ENCODE measurements around the gene ANKRD33B. TPM values are rescaled to one million over a fixed set of nuclear protein-coding genes. Genes with fewer than 3 reads are reported as not detected.

The ANKRD33B gene
- total RNA-seq, 4 donors from 2014 or later = 4.4 to 17.2 (median 5.9) TPM

GRCh38 chr5:10623305-10623910 lies 59.5 kb downstream of the ANKRD33B start:
- no peak for TF ChIP-seq POLR2A (IDR thresholded peaks at IDR 0.05)
- no peak for TF ChIP-seq CTCF (IDR thresholded peaks at IDR 0.05)
- no peak for TF ChIP-seq POLR2AphosphoS5 (IDR thresholded peaks at IDR 0.05)
- no peak for TF ChIP-seq EP300 (IDR thresholded peaks at IDR 0.05)
- ATAC-seq = no peak
- Histone ChIP-seq H3K36me3 (no peaks in the 10 kb centered on the region), H3K4me3 (no peak overlapping the region), H3K27me3 (peaks cover 24% of the 10 kb centered on the region), H3K9me3 (no peaks in the 10 kb centered on the region), H3K27ac (no peak overlapping the region), H3K4me1 (peaks cover 0 to 21% (median 12%) of the 10 kb centered on the region in 3 donors)
- 86% methylated on average over 7 of the region's 10 CpGs; no CpG with 5 or more reads in 1 of the 2 donors for WGBS, 2 donors (ENCODE audit: low coverage in 1 of 2)

DNA sequence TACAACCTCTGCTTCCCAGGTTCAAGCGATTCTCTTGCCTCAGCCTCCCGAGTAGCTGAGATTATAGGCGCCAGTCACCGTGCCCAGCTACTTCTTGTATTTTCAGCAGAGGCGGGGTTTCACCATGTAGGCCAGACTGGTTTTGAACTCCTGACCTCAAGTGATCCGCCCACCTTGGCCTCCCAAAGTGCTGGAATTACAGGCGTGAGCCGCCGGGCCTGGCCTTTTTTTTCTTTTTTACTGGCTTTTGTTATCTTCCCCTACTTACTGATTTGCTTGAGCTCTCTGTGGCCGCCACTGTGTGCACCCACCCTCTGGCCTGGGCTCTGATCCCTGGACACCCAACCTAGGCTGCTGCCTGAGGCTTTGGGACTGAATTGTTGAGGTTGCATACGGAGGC lies 60.3 kb downstream of the ANKRD33B start:
- no peak for ATAC-seq
- H3K27me3 ChIP-seq = peaks cover 24% of the 10 kb centered on the region
- 89 to 93% methylated on average over 2 to 9 of the region's 11 CpGs for WGBS, 2 donors (ENCODE audit: low coverage in 1 of 2)
- TF ChIP-seq POLR2A (IDR thresholded peaks at IDR 0.05) (no peak), POLR2AphosphoS5 (IDR thresholded peaks at IDR 0.05) (no peak), CTCF (IDR thresholded peaks at IDR 0.05) (no peak), EP300 (IDR thresholded peaks at IDR 0.05) (no peak)
- H3K27ac ChIP-seq = no peak overlapping the region
- H3K4me3 ChIP-seq = no peak overlapping the region
- H3K9me3 ChIP-seq = no peaks in the 10 kb centered on the region
- no peaks in the 10 kb centered on the region for H3K36me3 ChIP-seq
- peaks cover 0 to 24% (median 12%) of the 10 kb centered on the region in 3 donors for H3K4me1 ChIP-seq

GRCh38 chr5:10624679-10625078 lies 60.8 kb downstream of the ANKRD33B start:
- no peak for ATAC-seq
- 54 to 78% methylated on average over 2 of the region's 6 CpGs for WGBS, 2 donors (ENCODE audit: low coverage in 1 of 2)
- no peak overlapping the region for H3K27ac ChIP-seq
- H3K9me3 ChIP-seq = no peaks in the 10 kb centered on the region
- H3K4me3 ChIP-seq = no peak overlapping the region
- peaks cover 0 to 24% (median 12%) of the 10 kb centered on the region in 3 donors for H3K4me1 ChIP-seq
- no peaks in the 10 kb centered on the region for H3K36me3 ChIP-seq
- peaks cover 26% of the 10 kb centered on the region for H3K27me3 ChIP-seq
- no peak for TF ChIP-seq EP300 (IDR thresholded peaks at IDR 0.05)
- no peak for TF ChIP-seq CTCF (IDR thresholded peaks at IDR 0.05)
- no peak for TF ChIP-seq POLR2AphosphoS5 (IDR thresholded peaks at IDR 0.05)
- no peak for TF ChIP-seq POLR2A (IDR thresholded peaks at IDR 0.05)

GRCh38 chr5:10625700-10626472 lies 62.0 kb downstream of the ANKRD33B start:
- peaks cover 39% of the 10 kb centered on the region for H3K27me3 ChIP-seq
- peak overlapping the region in 1 of 4 donors; percentile 3 for H3K27ac ChIP-seq
- ATAC-seq = no peak
- no peaks in the 10 kb centered on the region for H3K36me3 ChIP-seq
- H3K9me3 ChIP-seq = no peaks in the 10 kb centered on the region
- TF ChIP-seq CTCF (IDR thresholded peaks at IDR 0.05) (no peak), POLR2AphosphoS5 (IDR thresholded peaks at IDR 0.05) (no peak), EP300 (IDR thresholded peaks at IDR 0.05) (no peak), POLR2A (IDR thresholded peaks at IDR 0.05) (no peak)
- WGBS, 2 donors (ENCODE audit: low coverage in 1 of 2) = 86 to 93% methylated on average over 3 to 7 of the region's 15 CpGs
- H3K4me3 ChIP-seq = no peak overlapping the region
- peaks cover 0 to 24% (median 12%) of the 10 kb centered on the region in 3 donors for H3K4me1 ChIP-seq
